GM12872 (cell line): ENCODE results near the gene CDC42EP5.

Experiments
- CTCF ChIP-seq: IDR thresholded peaks from 3 replicates; pipeline ENCODE4 v1.5.1; 2011; ENCODE audit warnings: low read depth, mild to moderate bottlenecking, low read length, moderate library complexity; ENCODE audit not compliant: insufficient read depth

Gene CDC42EP5

GRCh38 chr19:54418930-54419800, 53.9 kb downstream of the CDC42EP5 start:
- TF ChIP-seq CTCF, result no peak

DNA sequence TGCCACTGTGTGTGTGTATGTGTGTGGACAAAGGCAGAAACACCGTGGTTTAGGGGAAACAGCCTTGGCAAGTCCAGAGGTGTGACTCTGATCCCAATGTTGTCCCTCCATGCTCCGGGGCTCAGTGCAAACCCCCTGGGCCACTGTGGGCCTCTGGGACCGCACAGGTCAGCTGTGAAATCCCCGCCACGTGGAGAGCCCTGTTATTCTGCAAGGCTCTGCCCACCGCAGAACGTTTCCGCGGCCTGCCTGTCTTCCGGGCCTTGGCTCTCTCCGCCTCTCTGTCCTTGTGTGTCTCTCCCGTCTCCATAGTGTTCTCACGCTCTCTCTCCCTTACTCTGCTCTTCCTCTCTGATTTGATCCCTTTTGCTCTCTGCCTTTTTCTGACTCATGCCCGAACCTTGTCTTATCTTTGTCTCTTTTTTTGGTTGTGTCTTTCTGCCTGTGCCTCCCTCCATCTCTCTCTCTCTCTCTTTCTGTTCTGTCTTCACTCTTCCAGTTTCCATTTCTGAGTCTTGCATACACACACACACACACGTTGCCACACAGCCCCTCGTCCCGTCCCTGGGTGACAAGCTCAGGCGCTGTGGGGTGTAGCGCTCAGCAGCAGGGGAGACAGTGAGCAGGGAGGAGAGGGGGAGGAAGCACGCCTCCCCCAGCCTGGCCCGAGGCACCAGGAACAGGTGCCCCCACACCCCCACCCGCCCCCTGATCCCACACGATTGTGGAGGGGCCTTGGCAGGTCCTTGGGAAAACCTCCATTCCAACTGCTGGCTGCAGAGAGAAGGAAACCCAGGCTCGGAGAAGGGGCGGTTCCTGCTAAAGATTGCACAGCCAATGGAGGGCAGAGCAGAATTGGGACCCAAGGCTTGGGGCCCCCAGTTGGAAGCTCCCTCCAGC, 54.8 kb downstream of the CDC42EP5 start:
- TF ChIP-seq CTCF, result no peak

- TF ChIP-seq CTCF, result no peak
Observed at GRCh38 chr19:54416695-54417491, 56.2 kb downstream of the CDC42EP5 start.

DNA sequence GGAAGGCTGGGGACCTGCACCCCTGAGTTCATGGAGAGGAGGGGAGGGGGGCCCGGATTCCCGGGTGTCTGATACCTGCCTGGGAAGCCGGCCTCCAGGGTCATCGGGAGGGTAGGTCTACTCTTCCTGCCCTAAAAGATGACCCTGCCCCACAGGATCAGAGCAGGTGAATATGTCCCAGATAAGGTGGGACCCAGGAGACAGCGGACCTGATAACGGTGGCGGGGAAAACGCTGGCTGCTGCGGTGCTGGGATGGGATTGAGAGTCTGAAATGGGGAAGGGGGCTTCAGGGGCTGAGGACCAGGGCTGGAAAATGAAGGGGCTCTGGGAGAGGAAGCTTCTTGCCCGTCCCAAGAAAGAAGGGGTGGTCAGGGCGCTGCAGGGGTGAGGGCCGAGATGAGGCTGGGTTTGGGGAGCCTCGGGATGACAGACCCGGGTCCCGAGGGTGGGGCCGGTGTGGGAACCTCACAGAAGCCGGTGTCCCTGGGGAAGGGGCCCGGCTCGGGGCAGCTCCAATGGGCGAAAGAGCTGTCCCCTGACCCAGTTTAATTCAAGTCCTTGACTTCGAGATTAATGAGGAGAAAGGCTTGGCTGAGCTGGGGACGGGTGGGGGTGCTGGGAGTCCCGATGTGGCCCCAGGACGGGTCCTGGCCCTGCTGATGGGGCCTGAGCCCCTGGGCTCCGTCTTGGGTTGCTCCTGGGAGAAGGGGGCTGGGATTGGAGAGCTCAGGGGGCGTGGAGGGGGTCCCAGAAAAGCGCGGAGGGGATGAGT, 57.0 kb downstream of the CDC42EP5 start:
- no peak for TF ChIP-seq CTCF

DNA sequence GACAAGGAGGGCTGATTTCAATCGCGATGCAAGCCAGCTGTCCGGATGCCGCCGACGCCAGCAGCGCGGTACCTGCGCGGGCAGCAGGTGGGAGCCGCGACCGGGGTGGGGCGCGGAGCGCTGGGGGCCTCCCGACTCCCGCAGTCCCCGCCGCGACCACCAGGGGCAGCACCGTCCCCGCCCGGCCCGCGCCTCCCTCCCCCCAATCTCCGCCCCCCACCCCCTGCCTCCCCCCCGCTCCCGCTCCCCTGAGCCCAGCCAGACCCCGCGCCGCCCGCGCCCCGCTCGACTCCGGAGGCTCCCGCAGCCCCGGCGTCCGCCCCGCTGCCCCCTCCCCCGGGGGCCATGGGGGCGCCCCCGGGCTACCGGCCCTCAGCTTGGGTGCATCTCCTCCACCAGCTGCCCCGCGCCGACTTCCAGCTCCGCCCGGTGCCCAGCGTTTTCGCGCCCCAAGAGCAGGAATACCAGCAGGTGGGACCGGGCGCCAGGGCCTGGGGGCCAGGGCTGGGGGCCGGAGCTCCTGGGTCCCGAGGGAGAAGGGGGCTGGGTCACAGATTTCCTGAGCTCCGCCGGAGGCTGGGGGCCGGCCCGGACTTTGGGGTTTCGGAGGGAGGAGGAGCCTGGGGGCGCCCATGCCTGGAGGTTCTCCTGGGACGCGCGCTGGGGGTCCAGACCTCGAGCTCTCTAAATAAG, 57.7 kb downstream of the CDC42EP5 start, which contains the start of gene TTYH1:
TTYH1 (plus strand) TSS at position 257 of the 693 bp plus-strand sequence; CDS start at position 346, 89 bp downstream.
- peak; percentile 30; the same call in 1 of the 3 replicates for TF ChIP-seq CTCF
